HG03520 (cell line): Measurements from ENCODE around the gene FAM219A.
"Not testable (repeated sequence)": the region's sequence is repeated elsewhere in the genome, so short reads cannot be mapped to it uniquely, and the experiment has no call there.

Experiments used
- ATAC-seq: cut with Tn5 transposase; IDR thresholded peaks from one replicate; pipeline ENCODE4 v1.9.1; 2021; ENCODE audit warnings: mild to moderate bottlenecking, moderate library complexity; ENCODE audit not compliant: unreplicated experiment

FAM219A gene

GRCh38 chr9:34378376-34379060 lies 79.9 kb downstream of the FAM219A start:
- ATAC-seq: no peak

- ATAC-seq: no peak
These were observed 81.0 kb downstream of the FAM219A start for GRCh38 chr9:34377404-34377746.

GRCh38 chr9:34376596-34377403 lies 81.6 kb downstream of the FAM219A start, which contains the start of gene MYORG:
Gene MYORG (minus strand): TSS chr9:34376898. CDS start chr9:34372943, 3,955 bp downstream.
- ATAC-seq: peak; percentile 82

- no peak for ATAC-seq
These were observed 82.3 kb downstream of the FAM219A start for GRCh38 chr9:34375901-34376595.

- ATAC-seq: no peak
These were observed 83.3 kb downstream of the FAM219A start for GRCh38 chr9:34374905-34375552.

- ATAC-seq: no peak
These were observed 84.0 kb downstream of the FAM219A start for GRCh38 chr9:34374339-34374738.

GRCh38 chr9:34373749-34374148 lies 84.6 kb downstream of the FAM219A start:
- ATAC-seq: no peak

- ATAC-seq: no peak
These were observed 85.8 kb downstream of the FAM219A start for GRCh38 chr9:34372467-34373011.

- ATAC-seq: no peak
These were observed 86.4 kb downstream of the FAM219A start for GRCh38 chr9:34371886-34372466.

- ATAC-seq: no peak
These were observed 87.1 kb downstream of the FAM219A start for GRCh38 chr9:34370970-34371880.

- no peak for ATAC-seq
These were observed 87.9 kb downstream of the FAM219A start for GRCh38 chr9:34370335-34370969.

GRCh38 chr9:34369636-34370035 lies 88.7 kb downstream of the FAM219A start:
- no peak for ATAC-seq

- ATAC-seq: not testable (repeated sequence)
These were observed 89.6 kb downstream of the FAM219A start for GRCh38 chr9:34368796-34369195.

GRCh38 chr9:34367751-34368410 lies 90.5 kb downstream of the FAM219A start:
- not testable (repeated sequence) for ATAC-seq

- no peak for ATAC-seq
These were observed 92.0 kb downstream of the FAM219A start for GRCh38 chr9:34366365-34366764.

- ATAC-seq: no peak
These were observed 93.1 kb downstream of the FAM219A start for GRCh38 chr9:34365282-34365681.

GRCh38 chr9:34363619-34364351 lies 94.6 kb downstream of the FAM219A start:
- ATAC-seq: no peak
